Small intestine (tissue), 7 donors: ENCODE results near the gene NRCAM. TPM values are rescaled to one million over a fixed set of nuclear protein-coding genes. Genes with fewer than 3 reads are reported as not detected.
A peak's percentile ranks its signal among the peaks of the same experiment; 100 is the strongest.

Source experiments
- DNase-seq, 2 donors: peaks; one replicate each; pipeline versions ENCODE4 v3.0.0 to v3.0.0-alpha.2; 2013
- FAIRE-seq: peaks from 2 replicates; lab custom pipeline; 2012; peaks lifted over from hg19 to GRCh38; lab: Jason Lieb, UNC
- H3K27ac ChIP-seq, 3 donors: one replicate each; pipeline ENCODE4 v1.5.1; 2013; ENCODE audit warnings: low read length in 2 of 3, mild to moderate bottlenecking in 2 of 3, control low read depth in 1 of 3, inconsistent platforms in 1 of 3, low read depth in 1 of 3, moderate library complexity in 1 of 3
- H3K27me3 ChIP-seq, 3 donors: one replicate each; pipeline ENCODE4 v1.6.1; 2013; ENCODE audit warnings: low read length in 3 of 3, inconsistent platforms in 1 of 3; ENCODE audit not compliant: control insufficient read depth in 3 of 3, insufficient read depth in 3 of 3
- H3K36me3 ChIP-seq, 3 donors: one replicate each; pipeline ENCODE4 v1.6.1; 2013; ENCODE audit warnings: low read length in 3 of 3, inconsistent platforms in 1 of 3, low read depth in 1 of 3, mild to moderate bottlenecking in 1 of 3, moderate library complexity in 1 of 3; ENCODE audit not compliant: control insufficient read depth in 3 of 3, insufficient read depth in 2 of 3
- H3K4me1 ChIP-seq, 3 donors: one replicate each; pipeline ENCODE4 v1.6.1; 2013; ENCODE audit warnings: low read length in 2 of 3, inconsistent platforms in 1 of 3, low read depth in 1 of 3, mild to moderate bottlenecking in 1 of 3, moderate library complexity in 1 of 3; ENCODE audit not compliant: control insufficient read depth in 3 of 3, insufficient read depth in 2 of 3
- H3K4me3 ChIP-seq, 3 donors: one replicate each; pipeline ENCODE4 v1.5.1; 2013; ENCODE audit warnings: low read length in 3 of 3, control low read depth in 1 of 3, inconsistent platforms in 1 of 3, low read depth in 1 of 3, mild to moderate bottlenecking in 1 of 3, moderate library complexity in 1 of 3
- H3K9me3 ChIP-seq, 2 donors: one replicate each; pipeline ENCODE4 v1.6.1; 2013; ENCODE audit warnings: low read depth in 1 of 2, low read length in 1 of 2; ENCODE audit not compliant: control insufficient read depth in 2 of 2, insufficient read depth in 1 of 2
- WGBS, 3 donors: extraction: QIAGEN DNeasy Blood & Tissue Kit; methylation state at CpG; one replicate each; pipeline ENCODE4 v1.1.7; 2013; 5-methylcytosine and 5-hydroxymethylcytosine counted together
- polyA plus RNA-seq, 4 donors: library from polyadenylated mRNA; stranded (reverse) in 3 of 4; unstranded in 1 of 4; fragments of 200-250 nt in 3 of 4; fragments of 120-200 nt in 1 of 4; gene quantifications; one replicate each; pipeline versions ENCODE4 v1.2.1 to v1.2.3, GENCODE V29; 2013
- donor health status: healthy with polysubstance abuse.
- donor health status: control.
- donor health status: control.
- donor health status: Bipolar disorder and iron deficiency.
- donor health status: healthy.

NRCAM gene
- polyA plus RNA-seq, 4 donors: 0.27 to 6.8 (median 1.4) TPM

GRCh38 chr7:108099713-108100112 is 356.5 kb downstream of the NRCAM start:
- H3K4me1 ChIP-seq: peaks cover 0 to 15% (median 2%) of the 10 kb centered on the region in 3 donors
- H3K27ac ChIP-seq: no peak overlapping the region
- no peaks in the 10 kb centered on the region for H3K9me3 ChIP-seq
- DNase-seq (no peak), FAIRE-seq (no peak)
- 70 to 85% (median 77%) methylated on average over 1 of the region's 1 CpG for WGBS, 3 donors
- H3K4me3 ChIP-seq: no peak overlapping the region
- no peaks in the 10 kb centered on the region for H3K36me3 ChIP-seq
- no peaks in the 10 kb centered on the region for H3K27me3 ChIP-seq

GRCh38 chr7:108097703-108098102 is 358.5 kb downstream of the NRCAM start:
- DNase-seq: peak in 1 of 2 donors; percentile 49

More at GRCh38 chr7:108097703-108098102, 358.5 kb downstream of the NRCAM start:
- H3K27me3 ChIP-seq: no peaks in the 10 kb centered on the region
- no peaks in the 10 kb centered on the region for H3K36me3 ChIP-seq
- WGBS, 3 donors: 54 to 79% (median 61%) methylated on average over 7 of the region's 7 CpGs
- no peak overlapping the region for H3K27ac ChIP-seq
- peaks cover 0 to 23% (median 2%) of the 10 kb centered on the region in 3 donors for H3K4me1 ChIP-seq
- FAIRE-seq: no peak
- H3K4me3 ChIP-seq: no peak overlapping the region
- no peaks in the 10 kb centered on the region for H3K9me3 ChIP-seq

Other genes starting within 250 kb of the NRCAM start
- 10 to 100 TPM in 2 of 4 donors, 1 to 10 TPM in 2; 8.3 to 21.2 (median 10.4) TPM for gene PNPLA8, start 69.7 kb upstream of the NRCAM start, polyA plus RNA-seq
- 10 to 100 TPM in 3 of 4 donors, 1 to 10 TPM in 1; 8.4 to 26.8 (median 10.2) TPM for gene THAP5, start 113.3 kb upstream of the NRCAM start, polyA plus RNA-seq
- 10 to 100 TPM in 3 of 4 donors, 1 to 10 TPM in 1; 3.4 to 36.7 (median 12.2) TPM for gene DNAJB9, start 113.4 kb upstream of the NRCAM start, polyA plus RNA-seq